K562 (cell line): Measurements from ENCODE around the gene RHBDF2. TPM values are rescaled to one million over a fixed set of nuclear protein-coding genes. Genes with fewer than 3 reads are reported as not detected.

Experiments
- ARID2 ChIP-seq: fragments of 450-650 bp; IDR thresholded peaks from 2 replicates; pipeline ENCODE4 v1.6.1; 2017; ENCODE audit warnings: antibody characterized with exemption, mild to moderate bottlenecking
- ATF7 ChIP-seq: fragments of 450-650 bp; IDR thresholded peaks from 2 replicates; pipeline ENCODE4 v1.7.1; 2014; ENCODE audit warnings: mild to moderate bottlenecking, moderate library complexity
- CC2D1A ChIP-seq: fragments of 450-650 bp; IDR thresholded peaks from 2 replicates; pipeline ENCODE4 v1.6.1; 2017; ENCODE audit warnings: mild to moderate bottlenecking
- DPF2 ChIP-seq: fragments of 450-650 bp; IDR thresholded peaks from 2 replicates; pipeline ENCODE4 v1.6.1; 2016
- HDAC3 ChIP-seq: fragments of 450-650 bp; IDR thresholded peaks from 2 replicates; pipeline ENCODE4 v1.6.1; 2018; ENCODE audit warnings: borderline replicate concordance, mild to moderate bottlenecking, moderate library complexity; ENCODE audit not compliant: partially characterized antibody
- RAD21 ChIP-seq, 2 experiments: fragments of 250-450 bp in 1 of 2; fragments of 450-650 bp in 1 of 2; sonication (Bioruptor Pico) in 1 of 2; formaldehyde crosslinking in 1 of 2; IDR thresholded peaks in 1 of 2; conservative IDR thresholded peaks in 1 of 2; 2 replicates each; pipeline versions ENCODE4 v1.4.0 to v1.8.0; 2020 to 2022; ENCODE audit warnings: mild to moderate bottlenecking in 2 of 2, moderate library complexity in 1 of 2
- SMC3 ChIP-seq: conservative IDR thresholded peaks from 2 replicates; pipeline ENCODE4 v1.6.1; 2011; ENCODE audit warnings: low read depth, low read length, improper control_type of control experiment; ENCODE audit not compliant: insufficient read depth
- WHSC1 ChIP-seq: IDR thresholded peaks from one replicate; pipeline ENCODE4 v1.6.1; 2012; ENCODE audit warnings: low read length, control low read depth, inconsistent platforms
- ZNF507 ChIP-seq: conservative IDR thresholded peaks from 2 replicates; pipeline ENCODE4 v1.6.1; 2017; ENCODE audit warnings: missing genetic modification characterization, missing compliant biosample characterization
- polyA plus RNA-seq, 8 experiments: library from polyadenylated mRNA; depleted of rRNA in 4 of 8; stranded (reverse) in 5 of 8; unstranded in 3 of 8; fragments of >200 nt; fragmentation: Nextera tagmentation in 2 of 8; fragmentation: Illumina TruSeq in 1 of 8; extraction: Ambion mirVana in 2 of 8; extraction: Trizol in 1 of 8; gene quantifications; 2 replicates each; pipeline versions ENCODE4 v1.2.1 to v1.2.3, GENCODE V29; 2011 to 2014; ENCODE audit warnings: inconsistent platforms in 1 of 8, missing spikeins in 1 of 8
- total RNA-seq, 7 experiments: library from RNA; depleted of rRNA in 6 of 7; stranded (reverse); fragments of >200 nt in 6 of 7; fragmentation: Illumina TruSeq in 2 of 7; extraction: Trizol in 2 of 7; gene quantifications; 2 replicates each; pipeline versions ENCODE4 v1.2.1 to v1.2.3, GENCODE V29; 2011 to 2021; ENCODE audit warnings: low replicate concordance in 1 of 7
- TF ChIP-seq, protein P1 (sequence below): IDR thresholded peaks from 2 replicates; pipeline ENCODE4 v1.6.1; 2014; ENCODE audit warnings: antibody characterized with exemption
- TF ChIP-seq, protein P2 (sequence below), 2 experiments: fragments of 450-650 bp; formaldehyde crosslinking in 1 of 2; IDR thresholded peaks; 2 replicates each; pipeline versions ENCODE4 v1.4.0 to v1.6.1; 2014 to 2020; ENCODE audit warnings: mild to moderate bottlenecking in 2 of 2, borderline replicate concordance in 1 of 2, low read depth in 1 of 2
- TF ChIP-seq, protein P3 (sequence below), 2 experiments: fragments of 450-650 bp in 1 of 2; sonication (generic) in 1 of 2; formaldehyde crosslinking in 1 of 2; IDR thresholded peaks in 1 of 2; conservative IDR thresholded peaks in 1 of 2; 2 replicates each; pipeline versions ENCODE4 v1.6.1 to v1.8.1; 2016 to 2023; ENCODE audit warnings: mild to moderate bottlenecking in 2 of 2, moderate library complexity in 2 of 2, inconsistent platforms in 1 of 2, missing genetic modification reagents in 1 of 2

Gene RHBDF2
- total and polyA plus RNA-seq, 9 of the 15 experiments (the other 6 are each of a cell fraction or from before 2014, with no cell fraction given), result 0.04 to 2.8 (median 1.1) TPM

DNA sequence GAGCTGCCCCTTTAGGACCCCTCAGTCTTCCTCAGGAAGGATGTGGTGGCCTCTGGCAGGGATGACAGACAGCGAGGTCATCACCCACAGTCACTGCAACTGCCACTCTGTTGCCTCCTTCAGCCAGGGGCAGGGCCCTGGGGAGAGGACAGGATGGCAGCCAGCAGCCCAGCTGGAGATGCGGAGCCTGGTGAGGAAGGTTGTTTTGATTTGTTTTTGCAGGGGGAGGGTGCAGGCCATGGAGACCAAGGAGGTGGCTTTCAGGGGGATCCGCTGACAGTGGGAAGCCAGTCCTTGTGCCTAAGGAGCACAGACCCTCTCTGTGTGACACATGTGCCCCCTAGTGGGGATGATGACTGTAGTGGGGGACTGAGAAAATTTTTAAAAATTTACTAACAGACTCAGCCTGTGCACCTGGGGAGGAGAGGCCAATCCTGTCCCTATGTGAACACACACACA is 46.0 kb upstream of the RHBDF2 start (continued):
- TF ChIP-seq SMC3 (peak; percentile 91), WHSC1 (no peak), ATF7 (peak; percentile 38; the same call in 1 of the 2 replicates), ARID2 (0 out of 2 replicates have a peak, but pooled peaks have one; percentile 24), RAD21 (CRISPR knock-in tag; conservative IDR thresholded peaks at IDR 0.05 in 1 of 2, IDR thresholded peaks at IDR 0.05 in 1 of 2) (peak; percentile 72 to 90), ZNF507 (tag) (no peak), DPF2 (no peak), CC2D1A (peak; percentile 63), HDAC3 (no peak)
- TF ChIP-seq, protein P1, sequence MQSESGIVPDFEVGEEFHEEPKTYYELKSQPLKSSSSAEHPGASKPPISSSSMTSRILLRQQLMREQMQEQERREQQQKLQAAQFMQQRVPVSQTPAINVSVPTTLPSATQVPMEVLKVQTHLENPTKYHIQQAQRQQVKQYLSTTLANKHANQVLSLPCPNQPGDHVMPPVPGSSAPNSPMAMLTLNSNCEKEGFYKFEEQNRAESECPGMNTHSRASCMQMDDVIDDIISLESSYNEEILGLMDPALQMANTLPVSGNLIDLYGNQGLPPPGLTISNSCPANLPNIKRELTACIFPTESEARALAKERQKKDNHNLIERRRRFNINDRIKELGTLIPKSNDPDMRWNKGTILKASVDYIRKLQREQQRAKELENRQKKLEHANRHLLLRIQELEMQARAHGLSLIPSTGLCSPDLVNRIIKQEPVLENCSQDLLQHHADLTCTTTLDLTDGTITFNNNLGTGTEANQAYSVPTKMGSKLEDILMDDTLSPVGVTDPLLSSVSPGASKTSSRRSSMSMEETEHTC, result no peak
- TF ChIP-seq, protein P2, sequence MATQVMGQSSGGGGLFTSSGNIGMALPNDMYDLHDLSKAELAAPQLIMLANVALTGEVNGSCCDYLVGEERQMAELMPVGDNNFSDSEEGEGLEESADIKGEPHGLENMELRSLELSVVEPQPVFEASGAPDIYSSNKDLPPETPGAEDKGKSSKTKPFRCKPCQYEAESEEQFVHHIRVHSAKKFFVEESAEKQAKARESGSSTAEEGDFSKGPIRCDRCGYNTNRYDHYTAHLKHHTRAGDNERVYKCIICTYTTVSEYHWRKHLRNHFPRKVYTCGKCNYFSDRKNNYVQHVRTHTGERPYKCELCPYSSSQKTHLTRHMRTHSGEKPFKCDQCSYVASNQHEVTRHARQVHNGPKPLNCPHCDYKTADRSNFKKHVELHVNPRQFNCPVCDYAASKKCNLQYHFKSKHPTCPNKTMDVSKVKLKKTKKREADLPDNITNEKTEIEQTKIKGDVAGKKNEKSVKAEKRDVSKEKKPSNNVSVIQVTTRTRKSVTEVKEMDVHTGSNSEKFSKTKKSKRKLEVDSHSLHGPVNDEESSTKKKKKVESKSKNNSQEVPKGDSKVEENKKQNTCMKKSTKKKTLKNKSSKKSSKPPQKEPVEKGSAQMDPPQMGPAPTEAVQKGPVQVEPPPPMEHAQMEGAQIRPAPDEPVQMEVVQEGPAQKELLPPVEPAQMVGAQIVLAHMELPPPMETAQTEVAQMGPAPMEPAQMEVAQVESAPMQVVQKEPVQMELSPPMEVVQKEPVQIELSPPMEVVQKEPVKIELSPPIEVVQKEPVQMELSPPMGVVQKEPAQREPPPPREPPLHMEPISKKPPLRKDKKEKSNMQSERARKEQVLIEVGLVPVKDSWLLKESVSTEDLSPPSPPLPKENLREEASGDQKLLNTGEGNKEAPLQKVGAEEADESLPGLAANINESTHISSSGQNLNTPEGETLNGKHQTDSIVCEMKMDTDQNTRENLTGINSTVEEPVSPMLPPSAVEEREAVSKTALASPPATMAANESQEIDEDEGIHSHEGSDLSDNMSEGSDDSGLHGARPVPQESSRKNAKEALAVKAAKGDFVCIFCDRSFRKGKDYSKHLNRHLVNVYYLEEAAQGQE (IDR thresholded peaks at IDR 0.05; ENCODE audit: borderline replicate concordance), result peak; percentile 84
- TF ChIP-seq, protein P2 (CRISPR knock-in tag; IDR thresholded peaks at IDR 0.05; ENCODE audit: low read depth), result no peak
- TF ChIP-seq, protein P3, sequence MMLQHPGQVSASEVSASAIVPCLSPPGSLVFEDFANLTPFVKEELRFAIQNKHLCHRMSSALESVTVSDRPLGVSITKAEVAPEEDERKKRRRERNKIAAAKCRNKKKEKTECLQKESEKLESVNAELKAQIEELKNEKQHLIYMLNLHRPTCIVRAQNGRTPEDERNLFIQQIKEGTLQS (IDR thresholded peaks at IDR 0.05), result peak; percentile 35; the same call in 1 of the 2 replicates
- TF ChIP-seq, protein P3 (CRISPR knock-in tag; conservative IDR thresholded peaks at IDR 0.05), result no peak
